ENCODE results near the gene DYNC1I1. TPM values are rescaled to one million over a fixed set of nuclear protein-coding genes. Genes with fewer than 3 reads are reported as not detected.

The DYNC1I1 gene
- polyA plus RNA-seq, 1 donor from 2014 or later = 28.9 TPM

DNA sequence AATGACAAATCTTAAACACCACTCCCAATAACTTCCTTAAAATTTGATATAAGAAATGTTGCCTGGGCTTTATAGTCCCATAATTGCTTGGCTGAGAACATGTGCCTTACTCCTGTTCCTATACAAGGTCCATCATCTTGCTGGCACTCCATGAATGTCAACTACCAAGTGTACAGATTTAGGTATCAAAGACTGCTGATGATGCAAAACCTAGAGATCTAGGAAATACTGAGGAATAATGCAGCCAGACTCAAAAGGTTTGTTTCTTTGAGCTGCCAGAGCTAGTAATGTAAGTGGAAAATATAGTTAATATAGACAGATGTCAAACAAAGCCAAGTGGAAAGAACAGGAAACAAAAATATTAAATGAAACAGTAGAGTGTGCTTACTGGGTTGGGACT lies 121.1 kb downstream of the DYNC1I1 start:
- no peak overlapping the region for H3K27ac ChIP-seq (ENCODE audit: low read length)
- H3K9ac ChIP-seq (ENCODE audit: low read length) = no peak overlapping the region
- H3K9me3 ChIP-seq (ENCODE audit: low read length) = no peaks in the 10 kb centered on the region
- no peaks in the 10 kb centered on the region for H3K27me3 ChIP-seq (ENCODE audit: insufficient read depth, low read depth, low read length)
- no peaks in the 10 kb centered on the region for H3K9me2 ChIP-seq (ENCODE audit: insufficient read depth, low read length)
- no peaks in the 10 kb centered on the region for H4K20me1 ChIP-seq (ENCODE audit: insufficient read depth)
- H3K4me3 ChIP-seq (ENCODE audit: low read length) = no peak overlapping the region
- H2AFZ ChIP-seq (ENCODE audit: low read depth, low read length) = no peak overlapping the region
- H3K4me2 ChIP-seq (ENCODE audit: low read length) = no peak overlapping the region
- TF ChIP-seq, protein P1, sequence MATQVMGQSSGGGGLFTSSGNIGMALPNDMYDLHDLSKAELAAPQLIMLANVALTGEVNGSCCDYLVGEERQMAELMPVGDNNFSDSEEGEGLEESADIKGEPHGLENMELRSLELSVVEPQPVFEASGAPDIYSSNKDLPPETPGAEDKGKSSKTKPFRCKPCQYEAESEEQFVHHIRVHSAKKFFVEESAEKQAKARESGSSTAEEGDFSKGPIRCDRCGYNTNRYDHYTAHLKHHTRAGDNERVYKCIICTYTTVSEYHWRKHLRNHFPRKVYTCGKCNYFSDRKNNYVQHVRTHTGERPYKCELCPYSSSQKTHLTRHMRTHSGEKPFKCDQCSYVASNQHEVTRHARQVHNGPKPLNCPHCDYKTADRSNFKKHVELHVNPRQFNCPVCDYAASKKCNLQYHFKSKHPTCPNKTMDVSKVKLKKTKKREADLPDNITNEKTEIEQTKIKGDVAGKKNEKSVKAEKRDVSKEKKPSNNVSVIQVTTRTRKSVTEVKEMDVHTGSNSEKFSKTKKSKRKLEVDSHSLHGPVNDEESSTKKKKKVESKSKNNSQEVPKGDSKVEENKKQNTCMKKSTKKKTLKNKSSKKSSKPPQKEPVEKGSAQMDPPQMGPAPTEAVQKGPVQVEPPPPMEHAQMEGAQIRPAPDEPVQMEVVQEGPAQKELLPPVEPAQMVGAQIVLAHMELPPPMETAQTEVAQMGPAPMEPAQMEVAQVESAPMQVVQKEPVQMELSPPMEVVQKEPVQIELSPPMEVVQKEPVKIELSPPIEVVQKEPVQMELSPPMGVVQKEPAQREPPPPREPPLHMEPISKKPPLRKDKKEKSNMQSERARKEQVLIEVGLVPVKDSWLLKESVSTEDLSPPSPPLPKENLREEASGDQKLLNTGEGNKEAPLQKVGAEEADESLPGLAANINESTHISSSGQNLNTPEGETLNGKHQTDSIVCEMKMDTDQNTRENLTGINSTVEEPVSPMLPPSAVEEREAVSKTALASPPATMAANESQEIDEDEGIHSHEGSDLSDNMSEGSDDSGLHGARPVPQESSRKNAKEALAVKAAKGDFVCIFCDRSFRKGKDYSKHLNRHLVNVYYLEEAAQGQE (IDR thresholded peaks at IDR 0.05; ENCODE audit: borderline replicate concordance) = no peak
- TF ChIP-seq EP300 (conservative IDR thresholded peaks at IDR 0.05; ENCODE audit: poor library complexity, severe bottlenecking) = no peak
- no peak for TF ChIP-seq POLR2AphosphoS5 (IDR thresholded peaks at IDR 0.05)
- no peak for TF ChIP-seq MXI1 (conservative IDR thresholded peaks at IDR 0.05; ENCODE audit: poor library complexity, severe bottlenecking)
- no peak for TF ChIP-seq EZH2 (IDR thresholded peaks at IDR 0.05; ENCODE audit: borderline replicate concordance, insufficient read depth, low read length, poor library complexity, severe bottlenecking)
- no peak for TF ChIP-seq SMC3 (conservative IDR thresholded peaks at IDR 0.05; ENCODE audit: poor library complexity)
- TF ChIP-seq, protein P2, sequence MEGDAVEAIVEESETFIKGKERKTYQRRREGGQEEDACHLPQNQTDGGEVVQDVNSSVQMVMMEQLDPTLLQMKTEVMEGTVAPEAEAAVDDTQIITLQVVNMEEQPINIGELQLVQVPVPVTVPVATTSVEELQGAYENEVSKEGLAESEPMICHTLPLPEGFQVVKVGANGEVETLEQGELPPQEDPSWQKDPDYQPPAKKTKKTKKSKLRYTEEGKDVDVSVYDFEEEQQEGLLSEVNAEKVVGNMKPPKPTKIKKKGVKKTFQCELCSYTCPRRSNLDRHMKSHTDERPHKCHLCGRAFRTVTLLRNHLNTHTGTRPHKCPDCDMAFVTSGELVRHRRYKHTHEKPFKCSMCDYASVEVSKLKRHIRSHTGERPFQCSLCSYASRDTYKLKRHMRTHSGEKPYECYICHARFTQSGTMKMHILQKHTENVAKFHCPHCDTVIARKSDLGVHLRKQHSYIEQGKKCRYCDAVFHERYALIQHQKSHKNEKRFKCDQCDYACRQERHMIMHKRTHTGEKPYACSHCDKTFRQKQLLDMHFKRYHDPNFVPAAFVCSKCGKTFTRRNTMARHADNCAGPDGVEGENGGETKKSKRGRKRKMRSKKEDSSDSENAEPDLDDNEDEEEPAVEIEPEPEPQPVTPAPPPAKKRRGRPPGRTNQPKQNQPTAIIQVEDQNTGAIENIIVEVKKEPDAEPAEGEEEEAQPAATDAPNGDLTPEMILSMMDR (IDR thresholded peaks at IDR 0.05; ENCODE audit: poor library complexity, severe bottlenecking) = no peak
- no peak for TF ChIP-seq TAF1 (IDR thresholded peaks at IDR 0.05; ENCODE audit: low read depth)
- TF ChIP-seq RAD21 (conservative IDR thresholded peaks at IDR 0.05) = no peak
- no peaks in the 10 kb centered on the region for H3F3A ChIP-seq (ENCODE audit: insufficient read depth, low read length, poor library complexity, severe bottlenecking)
- H3K36me3 ChIP-seq (ENCODE audit: insufficient read depth, low read length) = no peaks in the 10 kb centered on the region
- H3K79me2 ChIP-seq (replicated peaks; ENCODE audit: insufficient read depth, low read length) = no peaks in the 10 kb centered on the region

GRCh38 chr7:95897557-95898251 lies 125.3 kb downstream of the DYNC1I1 start:
- Histone ChIP-seq H3K36me3 (ENCODE audit: insufficient read depth, low read length) (no peaks in the 10 kb centered on the region), H3K27me3 (ENCODE audit: insufficient read depth, low read depth, low read length) (no peaks in the 10 kb centered on the region), H3K4me3 (ENCODE audit: low read length) (peak overlapping the region; percentile 17), H3K9ac (ENCODE audit: low read length) (no peak overlapping the region), H3F3A (ENCODE audit: insufficient read depth, low read length, poor library complexity, severe bottlenecking) (no peaks in the 10 kb centered on the region), H3K4me2 (ENCODE audit: low read length) (no peak overlapping the region), H3K9me2 (ENCODE audit: insufficient read depth, low read length) (no peaks in the 10 kb centered on the region), H3K27ac (ENCODE audit: low read length) (no peak overlapping the region), H2AFZ (ENCODE audit: low read depth, low read length) (no peak overlapping the region), H3K9me3 (ENCODE audit: low read length) (no peaks in the 10 kb centered on the region), H4K20me1 (ENCODE audit: insufficient read depth) (no peaks in the 10 kb centered on the region), H3K79me2 (replicated peaks; ENCODE audit: insufficient read depth, low read length) (no peaks in the 10 kb centered on the region)
- TF ChIP-seq TAF1 (IDR thresholded peaks at IDR 0.05; ENCODE audit: low read depth) = no peak
- TF ChIP-seq RAD21 (conservative IDR thresholded peaks at IDR 0.05) = no peak
- TF ChIP-seq MXI1 (conservative IDR thresholded peaks at IDR 0.05; ENCODE audit: poor library complexity, severe bottlenecking) = no peak
- no peak for TF ChIP-seq SMC3 (conservative IDR thresholded peaks at IDR 0.05; ENCODE audit: poor library complexity)
- no peak for TF ChIP-seq POLR2AphosphoS5 (IDR thresholded peaks at IDR 0.05)
- peak; percentile 28 for TF ChIP-seq EP300 (conservative IDR thresholded peaks at IDR 0.05; ENCODE audit: poor library complexity, severe bottlenecking)
- TF ChIP-seq, protein P1 (IDR thresholded peaks at IDR 0.05; ENCODE audit: borderline replicate concordance) = no peak

Measured in neural cell (in vitro differentiated cells).